Activated CD4-positive, alpha-beta memory T cell treated with anti-CD3 and anti-CD28 coated beads, Interleukin-2, amount 10 ng/mL, durations not matched to agents 7 days and 5 days (primary cell): ENCODE measurements around the gene GAP43. TPM values are rescaled to one million over a fixed set of nuclear protein-coding genes. Genes with fewer than 3 reads are reported as not detected.

Experiments used
- CTCF ChIA-PET: fragments of 350-600 bp; sonication (Branson Sonifier 250); formaldehyde crosslinking; loops from one replicate; lab custom pipeline; 2021; ENCODE audit warnings: antibody characterized with exemption, inconsistent platforms; lab: Charles Lee
- POLR2A ChIA-PET: fragments of 350-600 bp; sonication (Branson Sonifier 250); formaldehyde crosslinking; loops from one replicate; lab custom pipeline; 2021; ENCODE audit warnings: antibody characterized with exemption; lab: Charles Lee
- DNase-seq: peaks from one replicate; pipeline ENCODE4 v3.0.0-alpha.2; 2020
- H3K27ac Mint-ChIP-seq: one replicate; pipeline ENCODE4 v1.8.0; 2021; ENCODE audit warnings: mild to moderate bottlenecking, mixed read lengths
- H3K27me3 Mint-ChIP-seq: one replicate; pipeline ENCODE4 v1.8.0; 2021; ENCODE audit warnings: mixed read lengths
- H3K36me3 Mint-ChIP-seq: one replicate; pipeline ENCODE4 v1.8.0; 2021; ENCODE audit warnings: low read depth, mixed read lengths
- H3K4me1 Mint-ChIP-seq: one replicate; pipeline ENCODE4 v1.8.0; 2021; ENCODE audit warnings: mixed read lengths
- H3K4me3 Mint-ChIP-seq: one replicate; pipeline ENCODE4 v1.8.0; 2021; ENCODE audit warnings: mild to moderate bottlenecking, mixed read lengths
- H3K9me3 Mint-ChIP-seq: one replicate; pipeline ENCODE4 v1.8.0; 2021; ENCODE audit warnings: mixed read lengths
- total RNA-seq, 2 experiments: library from RNA; stranded (reverse); gene quantifications; one replicate each; pipeline ENCODE4 v1.2.3, GENCODE V29; 2021

The GAP43 gene
- total RNA-seq: not detected

- ChIA-PET POLR2A (no interaction called here), CTCF (no interaction called here)
- DNase-seq: no peak
- Mint-ChIP-seq H3K27me3 (peaks cover 28% of the 10 kb centered on the region), H3K27ac (no peak within 1 kb of the TSS), H3K4me3 (no peak within 1 kb of the TSS), H3K4me1 (peaks cover 7% of the 10 kb centered on the region), H3K36me3 (no peaks in the 10 kb centered on the region), H3K9me3 (no peaks in the 10 kb centered on the region)
Observed at GRCh38 chr3:115623044-115623868, at the start of gene GAP43. GAP43 (plus strand) TSS chr3:115623510; CDS start chr3:115623690, 180 bp downstream.

- Mint-ChIP-seq H3K36me3 (no peaks in the 10 kb centered on the region), H3K9me3 (no peaks in the 10 kb centered on the region), H3K27ac (no peak overlapping the region), H3K4me1 (no peaks in the 10 kb centered on the region), H3K27me3 (peaks cover 8% of the 10 kb centered on the region), H3K4me3 (no peak overlapping the region)
- ChIA-PET POLR2A (no interaction called here), CTCF (no interaction called here)
- DNase-seq: no peak
Observed at GRCh38 chr3:115576325-115576875, 46.9 kb upstream of the GAP43 start.

GRCh38 chr3:115577000-115577399, 46.3 kb upstream of the GAP43 start:
- Mint-ChIP-seq H3K4me3 (no peak overlapping the region), H3K9me3 (no peaks in the 10 kb centered on the region), H3K4me1 (no peaks in the 10 kb centered on the region), H3K27me3 (peaks cover 8% of the 10 kb centered on the region), H3K27ac (no peak overlapping the region), H3K36me3 (no peaks in the 10 kb centered on the region)
- ChIA-PET CTCF (no interaction called here), POLR2A (no interaction called here)
- DNase-seq: no peak

- no peaks in the 10 kb centered on the region for H3K4me1 Mint-ChIP-seq
- DNase-seq: no peak
- H3K27ac Mint-ChIP-seq: no peak overlapping the region
- H3K27me3 Mint-ChIP-seq: peaks cover 8% of the 10 kb centered on the region
- no peaks in the 10 kb centered on the region for H3K9me3 Mint-ChIP-seq
- H3K4me3 Mint-ChIP-seq: no peak overlapping the region
- ChIA-PET POLR2A (no interaction called here), CTCF (no interaction called here)
- no peaks in the 10 kb centered on the region for H3K36me3 Mint-ChIP-seq
Observed at GRCh38 chr3:115578331-115578730, 45.0 kb upstream of the GAP43 start.

- H3K27me3 Mint-ChIP-seq: peaks cover under 1% of the 10 kb centered on the region
- CTCF ChIA-PET: no interaction called here
- no peak for DNase-seq
- POLR2A ChIA-PET: no interaction called here
- no peak overlapping the region for H3K27ac Mint-ChIP-seq
- no peaks in the 10 kb centered on the region for H3K36me3 Mint-ChIP-seq
- H3K9me3 Mint-ChIP-seq: no peaks in the 10 kb centered on the region
- no peaks in the 10 kb centered on the region for H3K4me1 Mint-ChIP-seq
- no peak overlapping the region for H3K4me3 Mint-ChIP-seq
Observed at GRCh38 chr3:115580566-115580965, 42.7 kb upstream of the GAP43 start.

GRCh38 chr3:115581362-115582135, 41.8 kb upstream of the GAP43 start:
- Mint-ChIP-seq H3K27me3 (no peaks in the 10 kb centered on the region), H3K9me3 (no peaks in the 10 kb centered on the region), H3K27ac (no peak overlapping the region), H3K4me1 (no peaks in the 10 kb centered on the region), H3K36me3 (no peaks in the 10 kb centered on the region), H3K4me3 (no peak overlapping the region)
- DNase-seq: no peak
- CTCF ChIA-PET: no interaction called here
- POLR2A ChIA-PET: no interaction called here

GRCh38 chr3:115588201-115589115, 34.9 kb upstream of the GAP43 start:
- H3K4me3 Mint-ChIP-seq: no peak overlapping the region
- H3K36me3 Mint-ChIP-seq: no peaks in the 10 kb centered on the region
- no peak overlapping the region for H3K27ac Mint-ChIP-seq
- POLR2A ChIA-PET: no interaction called here
- H3K27me3 Mint-ChIP-seq: peaks cover 1% of the 10 kb centered on the region
- CTCF ChIA-PET: no interaction called here
- H3K4me1 Mint-ChIP-seq: no peaks in the 10 kb centered on the region
- no peak for DNase-seq
- H3K9me3 Mint-ChIP-seq: peaks cover under 1% of the 10 kb centered on the region

GRCh38 chr3:115590873-115591272, 32.4 kb upstream of the GAP43 start:
- H3K4me1 Mint-ChIP-seq: no peaks in the 10 kb centered on the region
- DNase-seq: no peak
- H3K9me3 Mint-ChIP-seq: peaks cover 2% of the 10 kb centered on the region
- H3K4me3 Mint-ChIP-seq: no peak overlapping the region
- POLR2A ChIA-PET: no interaction called here
- peaks cover 1% of the 10 kb centered on the region for H3K27me3 Mint-ChIP-seq
- CTCF ChIA-PET: no interaction called here
- no peak overlapping the region for H3K27ac Mint-ChIP-seq
- no peaks in the 10 kb centered on the region for H3K36me3 Mint-ChIP-seq

GRCh38 chr3:115595611-115596275, 27.6 kb upstream of the GAP43 start:
- ChIA-PET CTCF (no interaction called here), POLR2A (no interaction called here)
- Mint-ChIP-seq H3K4me3 (no peak overlapping the region), H3K4me1 (no peaks in the 10 kb centered on the region), H3K27me3 (peaks cover 1% of the 10 kb centered on the region), H3K27ac (no peak overlapping the region), H3K36me3 (no peaks in the 10 kb centered on the region), H3K9me3 (peaks cover 2% of the 10 kb centered on the region)
- DNase-seq: no peak

GRCh38 chr3:115598216-115598615, 25.1 kb upstream of the GAP43 start:
- Mint-ChIP-seq H3K27ac (no peak overlapping the region), H3K9me3 (peaks cover 2% of the 10 kb centered on the region), H3K27me3 (peaks cover 1% of the 10 kb centered on the region), H3K4me1 (no peaks in the 10 kb centered on the region), H3K36me3 (no peaks in the 10 kb centered on the region), H3K4me3 (no peak overlapping the region)
- ChIA-PET CTCF (interaction anchor here (1.2 kb wide), 1 partner anchor 11 kb away, joined by 3 read pairs; no protein-coding TSS in a partner anchor), POLR2A (no interaction called here)
- DNase-seq: no peak

- POLR2A ChIA-PET: no interaction called here
- H3K36me3 Mint-ChIP-seq: no peaks in the 10 kb centered on the region
- no peak for DNase-seq
- no peaks in the 10 kb centered on the region for H3K27me3 Mint-ChIP-seq
- no peak overlapping the region for H3K27ac Mint-ChIP-seq
- H3K4me3 Mint-ChIP-seq: no peak overlapping the region
- CTCF ChIA-PET: no interaction called here
- no peaks in the 10 kb centered on the region for H3K9me3 Mint-ChIP-seq
- no peaks in the 10 kb centered on the region for H3K4me1 Mint-ChIP-seq
Observed at GRCh38 chr3:115602194-115602593, 21.1 kb upstream of the GAP43 start.

- Mint-ChIP-seq H3K9me3 (no peaks in the 10 kb centered on the region), H3K27ac (no peak overlapping the region), H3K4me1 (peaks cover 6% of the 10 kb centered on the region), H3K27me3 (peaks cover 22% of the 10 kb centered on the region), H3K4me3 (no peak overlapping the region), H3K36me3 (no peaks in the 10 kb centered on the region)
- CTCF ChIA-PET: no interaction called here
- DNase-seq: no peak
- POLR2A ChIA-PET: no interaction called here
Observed at GRCh38 chr3:115611630-115612029, 11.7 kb upstream of the GAP43 start.
